Measurements from ENCODE around the gene NKX2-4.
"Not testable (repeated sequence)": the region's sequence is repeated elsewhere in the genome, so short reads cannot be mapped to it uniquely, and the experiment has no call there.

Gene NKX2-4

GRCh38 chr20:21397341-21398108, at the start of gene NKX2-4:
TSS of gene NKX2-4 (minus strand) at chr20:21397526. CDS start at chr20:21397399, 127 bp downstream.
- no peak for DNase-seq

DNA sequence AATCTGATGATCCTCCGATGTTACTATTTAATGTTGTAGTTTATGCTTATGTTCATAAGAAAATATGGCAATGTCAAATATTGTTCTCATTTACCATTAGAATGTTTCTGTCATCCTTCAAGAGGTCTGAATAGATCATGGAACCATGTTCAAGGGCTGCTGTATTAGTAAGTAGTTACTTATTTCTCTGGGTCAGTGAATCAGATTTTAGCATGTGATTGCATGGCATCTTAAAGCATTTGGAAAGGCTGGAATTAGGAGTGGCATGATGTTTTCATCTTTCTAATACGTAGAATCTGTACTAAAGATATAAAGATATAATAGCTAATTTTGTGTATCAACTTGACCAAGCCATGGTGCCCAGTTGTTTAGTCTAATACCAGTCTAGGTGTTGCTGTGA, 40.5 kb upstream of the NKX2-4 start:
- DNase-seq, result no peak

GRCh38 chr20:21437248-21437647, 39.9 kb upstream of the NKX2-4 start:
- DNase-seq, result no peak

DNA sequence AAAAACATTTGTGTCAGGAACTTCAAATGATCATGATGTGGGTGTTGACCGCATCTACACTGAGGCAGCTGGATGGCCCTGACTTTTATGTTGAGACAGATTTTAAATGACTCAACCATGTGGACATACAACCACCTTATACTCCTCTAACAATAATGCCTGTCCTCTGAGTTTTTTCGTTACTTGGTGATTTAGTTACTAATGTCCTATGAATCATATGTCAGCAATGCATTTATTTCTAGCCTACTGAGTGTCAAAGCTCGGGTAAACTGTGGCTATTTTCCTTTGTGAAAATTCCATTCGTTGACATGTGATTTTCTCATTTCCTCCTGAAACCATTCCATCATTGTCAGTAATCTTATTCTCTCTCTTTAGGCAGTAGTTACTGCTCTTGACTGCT, 38.9 kb upstream of the NKX2-4 start:
- no peak for DNase-seq

GRCh38 chr20:21435576-21435975, 38.2 kb upstream of the NKX2-4 start:
- DNase-seq, result no peak

GRCh38 chr20:21433329-21433890, 36.1 kb upstream of the NKX2-4 start:
- DNase-seq, result no peak

- no peak for DNase-seq
These were observed 35.6 kb upstream of the NKX2-4 start for GRCh38 chr20:21432911-21433310.

DNA sequence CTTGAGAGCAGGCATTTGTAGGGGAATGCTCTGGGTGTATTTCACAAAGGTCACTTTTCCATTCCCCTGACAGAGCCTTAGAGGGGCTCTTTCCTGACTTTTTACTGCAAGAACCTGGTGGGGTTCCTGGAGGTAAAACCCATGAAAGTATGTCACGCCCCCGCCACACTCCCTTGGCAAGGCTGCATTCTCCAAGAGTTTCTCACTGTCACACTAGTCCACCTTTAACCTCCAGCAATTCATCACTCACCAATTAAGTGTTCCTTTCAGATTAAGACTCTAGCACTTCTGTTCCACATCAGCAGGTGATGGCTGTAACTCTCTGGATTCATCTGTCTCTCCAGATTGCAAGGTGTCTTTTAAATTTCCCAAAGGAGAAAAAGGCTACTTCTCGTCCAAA, 32.7 kb upstream of the NKX2-4 start:
- DNase-seq, result no peak

- no peak for DNase-seq
These were observed 27.5 kb upstream of the NKX2-4 start for GRCh38 chr20:21424846-21425245.

GRCh38 chr20:21423712-21424111, 26.4 kb upstream of the NKX2-4 start:
- not testable (repeated sequence) for DNase-seq

DNA sequence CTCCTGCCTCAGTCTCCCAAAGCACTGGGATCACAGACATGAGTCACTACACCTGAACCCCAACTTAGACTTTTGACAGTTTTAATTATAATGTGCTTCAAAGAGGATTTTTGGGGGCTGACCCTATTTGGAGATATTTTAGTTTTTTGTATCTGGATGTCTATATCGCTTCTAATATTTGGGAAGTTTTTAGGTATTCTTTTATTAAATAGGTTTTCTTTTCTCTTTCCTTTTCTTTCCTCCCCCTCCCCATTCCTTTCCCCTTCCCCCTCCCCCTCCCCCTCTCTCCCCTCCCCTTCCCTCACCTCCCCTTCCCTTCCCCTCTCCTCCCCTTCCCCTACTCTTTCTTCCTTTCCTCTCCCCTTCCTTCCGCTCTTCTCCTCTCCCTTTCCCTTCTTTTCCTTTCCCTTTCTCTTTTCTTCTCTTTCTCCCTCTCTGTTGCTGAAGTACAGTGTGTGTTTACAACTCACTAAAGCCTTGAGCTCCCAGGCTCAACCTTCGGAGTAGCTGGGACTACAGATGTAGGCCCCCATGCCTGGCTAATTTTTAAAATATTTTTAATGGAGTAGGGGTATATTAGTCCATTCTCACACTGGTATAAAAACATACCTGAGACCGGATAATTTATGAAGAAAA, 24.4 kb upstream of the NKX2-4 start:
- DNase-seq, result no peak

GRCh38 chr20:21419147-21419546, 21.8 kb upstream of the NKX2-4 start:
- DNase-seq, result not testable (repeated sequence)

GRCh38 chr20:21413996-21414395, 16.7 kb upstream of the NKX2-4 start:
- not testable (repeated sequence) for DNase-seq

DNA sequence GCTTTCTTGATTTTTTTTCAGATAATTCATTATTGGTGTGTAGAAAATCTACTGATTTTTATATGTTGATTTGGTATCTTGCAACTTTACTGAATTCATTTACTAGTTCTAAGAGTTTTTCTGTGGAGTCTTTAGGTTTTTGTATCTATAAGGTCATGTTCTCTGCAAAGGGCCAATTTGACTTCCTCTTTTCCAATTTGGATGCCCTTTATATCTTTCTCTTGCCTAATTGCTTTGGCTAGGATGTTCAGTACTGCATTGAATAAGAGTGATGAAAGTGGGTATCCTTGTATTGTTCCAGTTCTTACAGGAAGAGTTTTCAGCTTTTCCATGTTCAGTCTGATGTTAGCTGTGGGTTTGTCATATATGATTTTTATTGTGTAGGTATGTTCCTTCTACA, 14.4 kb upstream of the NKX2-4 start:
- no peak for DNase-seq

GRCh38 chr20:21399005-21399475, 1.7 kb upstream of the NKX2-4 start:
- no peak for DNase-seq

DNA sequence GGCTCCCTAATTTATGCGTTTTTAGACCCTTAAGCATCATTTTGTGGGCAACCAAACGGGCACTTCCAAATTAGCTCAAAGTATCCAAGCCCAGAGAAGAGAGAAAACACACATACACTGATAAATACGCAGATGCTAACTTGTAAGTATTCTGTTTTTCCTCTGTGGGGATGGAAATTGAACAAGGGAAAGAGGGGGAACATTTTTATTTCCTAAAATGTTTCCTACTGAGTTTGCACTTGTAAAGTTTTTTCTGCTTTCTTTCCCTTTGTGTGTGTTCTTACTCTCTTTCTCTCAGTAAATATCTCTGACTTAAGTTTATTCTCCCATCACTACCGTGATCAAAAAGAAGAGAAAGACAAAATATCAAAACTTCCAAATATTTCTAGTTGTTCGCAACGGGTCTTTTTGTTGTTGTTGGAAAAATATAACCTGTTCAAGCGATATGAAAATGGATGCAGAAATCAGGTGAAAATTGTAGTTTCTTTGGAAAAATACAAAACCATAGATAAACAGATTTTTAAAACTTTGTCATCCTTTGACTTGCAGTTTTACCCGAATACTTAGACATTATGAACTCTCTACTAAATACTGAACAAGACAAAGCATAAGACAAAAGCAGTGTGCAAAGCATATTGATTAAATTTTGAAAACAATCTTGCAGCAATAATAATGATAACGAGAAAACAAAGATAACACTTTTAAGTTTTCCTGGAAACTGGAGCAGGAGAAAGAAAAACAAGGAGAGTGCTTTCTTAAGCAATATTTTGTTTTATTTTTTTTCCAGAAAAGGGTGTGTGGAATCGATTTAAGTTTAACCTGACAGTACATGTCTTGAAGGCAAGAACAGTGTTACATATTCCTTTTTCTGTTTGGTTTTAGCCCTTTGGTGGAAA, 1.0 kb upstream of the NKX2-4 start:
- DNase-seq, result no peak

- DNase-seq, result no peak
These were observed 556 bp downstream of the NKX2-4 start for GRCh38 chr20:21396599-21397340.

DNA sequence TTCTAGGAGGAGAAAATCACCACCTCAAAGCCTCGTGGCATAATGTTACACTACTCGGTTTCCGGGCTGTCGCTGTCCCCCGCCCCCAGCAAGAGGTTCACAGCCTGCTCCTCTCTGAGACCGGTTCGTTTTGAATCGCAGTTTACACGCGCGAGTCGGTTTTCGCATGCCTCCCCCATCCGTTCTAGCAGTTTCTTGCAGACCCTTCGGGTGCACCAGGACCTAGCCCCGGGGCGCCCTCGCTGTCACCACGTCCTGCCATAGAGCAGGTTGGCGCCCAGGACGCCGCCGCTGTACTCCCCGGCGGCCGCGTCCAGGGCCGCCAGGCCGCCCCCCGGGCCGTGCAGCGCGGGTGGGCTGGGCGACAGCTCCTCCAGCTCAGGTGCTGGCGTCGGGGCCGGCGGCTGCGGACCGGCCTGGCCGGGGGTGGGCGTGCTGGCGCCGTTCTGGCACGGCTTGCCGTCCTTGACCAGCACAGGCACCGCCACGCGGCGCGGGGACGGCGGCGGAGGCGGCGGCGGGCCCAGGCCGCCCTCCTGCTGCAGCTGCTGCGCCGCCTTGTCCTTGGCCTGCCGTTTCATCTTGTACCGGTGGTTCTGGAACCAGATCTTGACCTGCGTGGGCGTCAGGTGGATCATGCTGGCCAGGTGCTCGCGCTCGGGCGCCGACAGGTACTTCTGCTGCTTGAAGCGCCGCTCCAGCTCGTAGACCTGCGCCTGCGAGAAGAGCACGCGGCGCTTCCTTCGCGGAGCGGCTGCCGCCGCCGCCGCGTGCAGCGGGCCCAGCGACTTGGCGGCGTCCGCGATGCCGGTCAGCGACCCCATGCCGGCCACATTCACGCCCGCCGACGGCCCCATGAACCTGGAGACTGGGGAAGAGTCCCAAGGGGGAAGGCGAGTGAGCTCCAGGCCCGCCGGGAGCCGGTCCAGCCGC, 1.4 kb downstream of the NKX2-4 start:
- peak; percentile 65 for DNase-seq

- no peak for DNase-seq
These were observed 2.2 kb downstream of the NKX2-4 start for GRCh38 chr20:21395051-21395665.

GRCh38 chr20:21394551-21394950, 2.8 kb downstream of the NKX2-4 start:
- DNase-seq, result no peak
